ENCODE measurements around the gene MON2.
"Not testable (repeated sequence)": the region's sequence is repeated elsewhere in the genome, so short reads cannot be mapped to it uniquely, and the experiment has no call there.

Gene MON2

DNA sequence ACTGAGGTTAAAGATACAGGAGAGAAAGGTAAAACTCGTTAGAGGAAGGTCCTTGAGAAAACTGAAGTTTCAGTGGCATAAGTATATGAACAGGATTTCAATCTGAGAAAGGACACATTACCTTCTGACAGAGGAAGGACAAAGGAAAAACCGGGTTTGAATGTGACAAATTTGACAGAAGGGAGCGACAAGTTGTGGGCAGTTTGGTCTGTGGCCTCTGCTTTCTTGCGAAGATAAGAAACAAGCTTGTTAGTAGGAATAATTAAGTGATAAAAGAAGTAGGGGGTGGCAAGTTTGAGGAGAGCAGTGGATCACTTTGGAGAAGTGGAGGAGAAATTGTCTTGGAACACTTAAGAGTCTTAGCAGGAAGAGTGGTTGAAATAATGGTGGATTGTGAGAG lies 5.1 kb downstream of the MON2 start:
- no peak for DNase-seq

DNA sequence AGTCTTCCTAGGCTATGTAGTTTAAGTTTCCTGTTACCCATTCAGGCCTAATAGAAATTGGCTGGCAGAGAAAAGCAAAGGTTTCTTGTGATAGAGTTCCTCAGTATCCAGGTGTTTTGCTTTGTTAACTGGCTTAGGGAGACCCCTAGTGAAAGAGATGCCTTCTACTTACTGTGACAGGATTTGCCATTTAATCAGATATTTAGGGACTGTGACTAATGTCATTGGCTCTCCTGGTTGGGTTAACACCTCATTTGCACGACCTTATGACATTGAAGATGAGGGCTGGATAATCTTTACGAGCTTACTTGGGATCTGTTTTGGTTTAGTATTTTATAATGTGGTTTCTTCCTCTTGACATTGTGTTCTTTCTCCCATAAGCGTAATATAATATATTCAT lies 5.8 kb downstream of the MON2 start:
- no peak for DNase-seq

DNA sequence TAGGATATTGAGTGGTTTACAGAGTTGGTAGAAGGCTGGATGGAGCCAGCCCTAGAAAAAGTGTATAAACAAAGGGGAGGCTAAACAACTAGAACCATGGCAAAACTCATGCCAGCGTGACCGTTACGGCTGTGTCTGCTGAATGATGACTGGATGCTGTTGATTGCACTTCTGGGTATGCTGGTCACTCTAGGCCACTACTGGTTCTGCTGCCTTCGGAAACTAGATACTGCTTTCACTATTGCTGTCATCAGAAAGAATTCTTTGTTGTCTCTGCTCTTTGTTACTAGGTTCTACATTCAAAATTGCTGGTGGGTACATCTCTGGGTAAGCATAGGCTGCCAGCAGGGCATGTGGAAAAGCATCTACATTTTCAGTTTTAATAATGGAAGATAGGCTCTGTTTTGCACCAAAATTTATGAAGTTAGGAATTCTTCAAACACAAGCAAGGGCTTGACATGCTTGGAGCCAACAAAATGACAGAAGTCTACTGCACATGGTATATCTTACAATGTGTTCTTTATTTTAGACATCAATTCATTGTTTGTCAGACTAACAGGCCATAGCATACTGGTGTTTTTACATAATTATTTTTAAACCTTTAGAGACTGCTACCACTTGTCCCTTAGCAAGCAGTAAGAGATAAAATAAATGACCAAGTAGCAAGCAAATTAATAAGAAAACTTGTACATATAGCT lies 15.4 kb downstream of the MON2 start:
- DNase-seq: no peak

DNA sequence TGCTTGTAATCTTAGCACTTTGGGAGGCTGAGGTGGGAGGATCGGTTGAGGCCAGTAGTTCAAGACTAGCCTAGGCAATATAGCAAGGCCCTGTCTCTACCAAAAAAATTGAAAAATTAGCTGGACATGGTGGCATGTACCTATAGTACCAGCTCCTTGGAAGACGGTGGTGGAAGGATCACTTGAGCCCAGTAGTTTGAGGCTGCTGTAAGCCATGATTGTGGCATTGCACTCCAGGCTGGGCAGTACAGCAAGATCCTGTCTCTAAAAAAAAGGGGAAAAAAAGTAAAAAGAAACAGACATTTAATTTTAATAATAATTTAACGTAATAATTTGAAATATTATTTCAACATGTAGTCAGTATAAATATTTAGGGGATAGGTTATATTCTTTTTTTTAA lies 16.1 kb downstream of the MON2 start:
- no peak for DNase-seq

DNA sequence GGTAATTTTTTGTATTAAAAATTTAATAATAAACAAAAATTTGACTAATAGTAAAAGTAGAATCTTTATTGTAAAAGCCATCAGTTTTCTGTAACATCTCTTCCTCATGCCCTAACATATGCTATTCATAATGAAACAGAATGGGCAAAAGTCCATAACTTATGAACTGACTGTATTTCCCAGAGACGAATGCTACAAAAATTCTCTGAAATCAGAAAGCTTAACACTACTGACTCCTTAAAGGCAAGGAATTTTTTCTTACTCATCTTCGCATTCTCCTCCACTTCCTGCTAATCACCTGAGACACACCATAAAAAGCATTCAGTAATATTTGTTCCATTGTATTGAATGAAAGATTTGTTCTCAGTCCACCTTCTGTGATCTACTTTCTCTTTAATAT lies 17.6 kb downstream of the MON2 start:
- DNase-seq: no peak

DNA sequence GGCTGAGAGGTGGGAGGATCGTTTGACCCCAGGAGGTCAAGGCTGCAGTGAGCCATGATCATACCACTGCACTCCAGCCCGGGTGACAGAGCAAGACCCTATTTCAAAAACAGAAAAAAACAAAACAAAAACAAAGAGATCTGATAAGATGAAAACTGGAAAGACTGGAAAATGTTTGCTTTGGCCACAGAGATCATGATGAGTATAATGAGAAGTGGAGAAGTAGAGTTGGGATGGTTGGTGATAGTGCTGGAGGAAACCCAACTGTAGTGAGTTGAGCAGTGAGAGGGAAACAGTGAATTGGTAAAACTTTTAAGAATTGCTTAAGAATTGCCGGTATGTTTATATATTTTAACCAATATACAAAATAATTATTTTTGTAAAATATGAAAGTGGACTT lies 39.2 kb downstream of the MON2 start:
- no peak for DNase-seq

DNA sequence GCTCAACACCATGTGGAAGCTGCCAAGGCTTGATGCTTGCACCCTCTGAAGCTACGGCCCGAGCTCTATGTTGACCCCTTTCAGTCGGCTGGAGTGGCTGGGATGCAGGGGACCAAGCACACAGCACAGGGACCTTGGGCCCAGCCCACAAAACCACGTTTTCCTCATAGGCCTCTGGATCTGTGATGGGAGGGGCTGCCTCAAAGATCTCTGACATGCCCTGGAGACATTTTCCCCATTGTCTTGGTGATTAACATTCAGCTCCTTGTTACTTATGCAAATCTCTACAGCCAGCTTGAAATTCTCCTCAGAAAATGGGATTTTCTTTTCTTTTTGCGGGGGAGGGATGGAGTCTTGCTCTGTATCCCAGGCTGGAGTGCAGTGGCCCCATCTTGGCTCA lies 46.3 kb downstream of the MON2 start:
- no peak for DNase-seq

DNA sequence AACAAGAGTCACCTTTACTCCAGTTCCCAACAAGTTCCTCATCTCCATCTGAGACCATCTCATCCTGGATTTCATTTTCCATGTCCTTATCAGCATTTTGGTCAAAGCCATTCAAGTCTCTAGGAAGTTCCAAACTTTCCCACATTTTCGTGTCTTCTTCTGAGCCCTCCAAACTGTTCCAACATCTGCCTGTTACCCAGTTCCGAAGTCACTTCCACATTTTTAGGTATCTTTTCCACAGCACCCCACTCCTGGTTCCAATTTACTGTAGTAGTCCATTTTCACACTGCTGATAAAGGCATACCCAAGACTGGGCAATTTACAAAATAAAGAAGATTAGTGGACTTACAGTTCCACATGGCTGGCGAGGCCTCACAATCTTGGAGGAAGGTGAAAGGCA lies 47.5 kb downstream of the MON2 start:
- not testable (repeated sequence) for DNase-seq

DNA sequence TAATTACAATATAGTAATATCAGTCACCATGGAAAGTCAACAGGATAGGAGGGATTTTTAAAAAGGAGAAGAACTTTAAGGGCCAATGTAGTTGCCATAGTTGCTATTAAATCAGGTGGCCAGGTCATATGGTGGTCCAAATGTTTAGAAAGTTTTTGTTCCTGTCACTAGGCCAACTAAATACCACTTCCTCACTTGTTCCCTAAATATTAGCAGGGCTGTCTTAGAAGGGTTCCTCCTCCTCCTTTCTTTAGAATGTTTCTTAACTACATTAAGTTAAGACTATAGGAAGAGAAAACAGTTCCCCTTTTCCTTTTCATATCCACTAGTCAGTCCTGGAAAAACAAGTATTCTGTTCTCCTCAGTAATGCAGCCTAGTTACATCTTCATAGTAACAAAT lies 50.3 kb downstream of the MON2 start:
- peak; percentile 66 for DNase-seq

DNA sequence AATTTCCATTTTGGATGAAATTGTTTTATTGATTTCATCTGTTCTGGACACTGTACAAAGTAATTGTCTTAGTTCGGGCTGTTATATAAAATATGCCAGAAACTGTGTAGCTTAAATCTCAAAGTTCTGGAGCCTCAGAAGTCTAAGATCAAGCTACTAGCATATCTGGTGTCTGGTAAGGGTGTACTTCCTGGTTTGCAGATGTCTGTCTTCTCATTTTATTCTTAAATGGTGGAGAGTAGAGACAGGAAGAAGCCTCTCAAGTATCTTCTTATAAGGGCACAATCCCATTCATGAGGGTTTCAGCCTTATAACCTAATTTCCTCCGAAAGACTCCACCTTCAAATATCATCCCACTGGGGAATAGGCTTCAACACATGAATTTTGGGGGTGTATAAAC lies 51.3 kb downstream of the MON2 start:
- DNase-seq: no peak

DNA sequence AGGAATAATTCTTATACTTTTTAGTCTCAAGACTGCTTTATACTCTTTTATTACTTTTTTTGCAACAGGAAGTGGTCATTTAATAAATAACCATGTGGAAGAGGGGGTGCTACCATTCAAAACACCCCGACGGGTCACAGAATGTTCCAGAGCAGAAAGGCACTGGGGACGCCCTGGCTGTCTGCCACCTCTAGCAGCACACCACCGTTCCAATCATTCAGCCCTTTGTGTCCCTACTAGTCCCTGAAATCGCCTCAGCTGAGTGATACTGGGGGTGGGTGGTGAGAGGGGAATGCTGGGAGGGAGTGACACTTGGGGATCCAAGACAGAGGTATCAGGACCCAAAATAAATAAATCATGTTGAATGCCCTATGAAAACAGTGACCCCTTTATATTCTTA lies 52.4 kb downstream of the MON2 start:
- DNase-seq: no peak

DNA sequence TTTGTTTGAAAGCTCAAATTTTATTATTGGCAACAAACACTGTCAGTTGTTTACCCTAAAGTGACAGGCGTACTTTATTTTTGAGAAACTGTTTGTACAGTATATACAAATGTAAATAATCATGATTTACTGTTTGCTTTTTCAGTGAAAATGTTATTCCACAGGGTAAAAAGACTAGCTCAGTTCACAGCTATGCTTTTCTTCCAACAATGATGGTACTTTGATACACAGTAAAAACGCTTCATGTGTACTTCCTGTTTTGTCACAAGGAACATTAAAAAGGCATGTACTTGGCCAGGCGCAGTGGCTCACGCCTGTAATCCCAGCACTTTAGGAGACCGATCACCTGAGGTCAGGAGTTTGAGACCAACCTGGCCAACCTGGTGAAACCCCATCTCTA lies 53.7 kb downstream of the MON2 start:
- DNase-seq: no peak

DNA sequence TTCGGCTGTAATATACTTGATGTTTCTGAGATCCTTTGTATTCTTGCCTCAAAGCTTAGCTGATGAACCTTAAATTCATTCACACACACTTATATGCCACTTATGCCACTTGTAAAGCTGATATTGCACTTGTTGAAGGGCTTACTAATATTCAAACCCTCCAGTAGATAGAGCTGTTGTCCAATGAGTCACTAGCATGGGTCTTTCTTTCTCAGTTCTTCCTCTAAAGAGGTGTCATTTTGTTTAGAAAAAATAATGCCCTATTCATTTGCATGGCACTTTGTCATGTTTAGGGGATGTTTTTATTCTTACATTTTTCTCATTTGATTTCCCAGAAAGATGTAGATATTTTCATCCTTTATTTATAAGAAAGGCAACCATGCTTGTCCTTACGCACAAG lies 56.4 kb downstream of the MON2 start:
- peak; percentile 48 for DNase-seq

DNA sequence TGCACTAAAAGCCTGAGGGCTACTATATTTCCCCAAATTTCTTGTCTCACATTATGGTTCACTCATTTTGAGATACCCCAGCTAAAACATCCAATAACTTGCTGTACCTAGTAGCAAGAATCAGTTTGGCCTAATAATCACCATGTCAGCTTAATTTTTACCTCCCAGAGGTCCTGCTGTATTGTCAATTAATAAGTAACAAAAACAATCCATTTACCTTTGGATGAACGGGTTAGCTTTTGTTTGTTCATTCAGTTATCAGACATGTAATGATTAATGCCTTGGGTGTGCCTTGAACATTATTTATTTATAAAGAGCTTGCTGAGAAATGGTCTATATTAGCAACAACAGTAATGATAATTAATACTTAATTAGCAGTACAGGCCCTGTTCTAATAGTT lies 57.0 kb downstream of the MON2 start:
- no peak for DNase-seq

DNA sequence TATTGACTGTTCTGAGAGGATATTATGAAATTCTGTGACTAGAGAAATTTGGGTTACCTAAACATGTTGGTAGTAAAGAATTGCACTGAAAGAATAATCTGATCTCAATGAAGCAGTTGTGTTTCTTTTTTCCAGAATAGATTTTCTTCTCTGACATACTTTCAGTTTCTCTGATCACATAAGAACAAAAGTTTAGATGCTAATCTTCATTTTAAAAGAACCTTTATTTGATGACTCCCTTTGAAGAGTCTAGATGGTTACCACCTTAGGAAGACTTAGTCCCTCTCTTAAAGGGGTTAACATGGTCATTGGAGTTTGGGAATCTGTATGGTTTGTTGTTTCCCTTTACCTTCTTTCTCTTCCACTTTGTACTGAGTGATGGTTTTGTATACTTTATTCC lies 58.6 kb downstream of the MON2 start:
- no peak for DNase-seq

DNA sequence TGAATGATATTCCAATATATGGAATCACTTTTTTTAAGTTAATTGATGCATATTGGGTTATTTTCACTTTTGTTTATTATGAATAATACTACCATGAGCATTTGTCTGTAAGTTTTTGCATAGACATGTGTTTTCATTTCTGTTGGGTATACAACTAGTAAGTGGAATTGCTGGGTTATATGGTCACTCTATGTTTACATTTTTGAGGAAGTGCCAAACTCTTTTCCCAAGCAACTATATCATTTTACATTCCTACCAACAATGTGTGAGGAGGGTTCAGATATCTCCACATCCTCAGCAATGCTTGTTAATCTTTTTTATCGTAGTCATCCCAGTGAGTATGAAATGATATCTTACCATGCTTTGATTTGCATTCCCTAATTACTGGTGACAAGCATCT lies 64.0 kb downstream of the MON2 start:
- no peak for DNase-seq

DNA sequence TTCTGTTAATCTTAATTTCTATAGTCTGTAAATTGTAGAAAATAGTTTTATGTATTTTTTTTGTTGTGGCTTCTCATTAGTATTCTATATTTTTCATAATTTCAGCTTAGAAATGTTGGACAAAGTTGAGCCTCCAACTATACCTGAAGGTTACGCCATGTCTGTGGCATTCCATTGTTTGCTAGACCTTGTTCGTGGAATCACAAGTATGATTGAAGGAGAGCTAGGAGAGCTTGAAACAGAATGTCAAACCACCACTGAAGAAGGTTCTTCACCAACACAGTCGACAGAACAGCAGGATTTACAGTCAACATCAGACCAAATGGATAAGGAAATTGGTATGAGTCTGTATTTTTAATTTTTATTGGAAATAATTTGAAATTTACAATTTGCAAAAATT lies 65.7 kb downstream of the MON2 start:
- no peak for DNase-seq

DNA sequence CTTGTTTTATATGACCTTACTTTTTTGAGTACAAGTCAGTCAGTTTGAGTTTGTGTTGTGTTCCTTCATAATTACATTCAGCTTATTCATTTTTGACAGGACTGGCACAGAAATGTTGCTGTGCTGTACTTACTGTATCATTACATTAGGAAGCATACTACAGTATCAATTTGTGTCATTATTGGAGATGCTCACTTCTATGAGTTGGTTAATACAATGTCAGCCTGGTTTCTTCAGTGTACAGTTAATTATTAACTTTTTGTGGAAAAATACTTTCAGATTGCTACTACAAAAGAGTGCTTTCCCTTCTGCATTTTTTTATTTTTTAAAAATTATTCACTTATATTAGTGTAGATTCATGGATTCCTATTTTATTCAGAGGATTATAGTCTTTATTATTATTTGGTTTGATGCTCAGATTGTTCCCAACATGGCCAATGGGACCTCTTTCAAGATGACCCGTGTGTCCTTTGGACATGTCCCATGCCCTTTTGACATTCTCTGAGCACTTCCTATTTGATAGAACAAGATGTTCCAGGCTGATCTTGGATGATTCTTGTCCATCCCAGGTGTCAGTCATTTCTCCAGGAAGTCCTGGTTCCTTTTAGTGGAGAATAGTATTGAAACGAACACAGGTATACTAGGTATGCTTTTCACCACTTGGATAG lies 66.6 kb downstream of the MON2 start:
- no peak for DNase-seq

DNA sequence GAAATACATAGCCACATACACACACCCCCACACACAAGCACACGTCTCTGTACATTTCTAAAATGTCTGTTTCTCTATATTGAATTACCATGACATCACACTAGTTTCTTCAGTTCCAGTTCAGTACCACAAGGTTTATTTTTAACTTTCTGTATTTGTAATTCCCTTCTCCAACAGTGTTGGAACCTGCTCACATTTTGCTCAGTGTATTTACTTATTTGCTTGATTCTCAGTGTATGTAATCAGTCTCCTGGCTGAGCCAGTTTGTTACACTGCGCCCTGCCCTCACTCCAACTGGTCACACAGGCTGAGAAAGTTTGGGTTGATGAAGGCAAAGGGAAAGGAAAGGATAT lies 67.1 kb downstream of the MON2 start:
- DNase-seq: no peak

DNA sequence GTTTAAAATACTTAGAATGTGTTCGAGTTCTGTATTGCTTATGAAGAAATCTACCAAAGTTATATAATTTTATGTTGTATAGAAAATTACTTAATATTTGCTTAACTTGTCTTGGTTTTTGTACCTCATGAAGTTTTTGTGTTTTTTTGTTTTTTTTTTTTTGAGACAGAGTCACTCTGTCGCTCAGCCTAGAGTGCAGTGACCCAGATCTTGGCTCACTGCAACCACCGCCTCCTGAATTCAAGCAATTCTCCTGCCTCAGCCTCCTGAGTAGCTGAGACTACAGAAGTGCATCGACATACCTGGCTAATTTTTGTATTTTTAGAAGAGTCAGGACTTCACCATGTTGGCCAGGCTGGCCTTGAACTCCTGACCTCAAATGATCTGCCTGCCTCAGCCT lies 69.9 kb downstream of the MON2 start:
- DNase-seq: no peak

DNA sequence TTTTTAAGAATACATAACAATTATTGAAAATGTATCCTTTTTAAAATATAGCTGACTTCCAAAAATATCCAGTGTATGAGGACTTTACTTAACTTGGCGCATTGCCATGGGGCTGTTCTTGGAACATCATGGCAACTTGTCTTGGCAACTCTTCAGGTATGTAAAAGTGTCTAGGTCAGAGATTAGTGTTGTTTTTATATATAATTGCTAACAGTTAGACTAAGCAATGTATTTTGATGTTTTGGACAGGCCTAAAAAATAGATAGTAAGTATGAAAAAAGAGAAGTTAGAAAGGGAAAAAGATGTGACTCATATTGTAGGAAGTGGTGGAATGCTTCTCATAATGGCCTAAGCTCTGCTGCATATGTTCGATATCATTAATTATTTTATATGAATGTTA lies 70.9 kb downstream of the MON2 start:
- DNase-seq: peak; percentile 14

DNA sequence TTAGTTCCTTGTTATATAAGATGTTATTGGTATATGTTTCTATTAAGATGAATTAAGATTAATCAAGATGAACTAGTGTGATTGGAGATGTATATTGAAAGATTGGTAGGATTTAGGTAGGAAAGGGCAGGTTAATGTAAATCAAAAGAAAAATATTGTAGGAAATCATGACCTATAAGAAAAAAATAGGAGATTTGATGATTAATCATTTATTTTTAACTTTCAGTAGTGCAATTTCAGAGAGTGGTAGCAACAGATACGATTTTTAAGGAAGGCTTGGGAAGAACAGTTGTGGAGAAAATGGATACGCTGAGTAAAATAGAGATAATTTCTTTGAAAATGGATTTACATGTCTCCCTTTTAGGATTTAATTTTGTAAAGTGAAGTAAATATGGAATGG lies 73.7 kb downstream of the MON2 start:
- DNase-seq: no peak

DNA sequence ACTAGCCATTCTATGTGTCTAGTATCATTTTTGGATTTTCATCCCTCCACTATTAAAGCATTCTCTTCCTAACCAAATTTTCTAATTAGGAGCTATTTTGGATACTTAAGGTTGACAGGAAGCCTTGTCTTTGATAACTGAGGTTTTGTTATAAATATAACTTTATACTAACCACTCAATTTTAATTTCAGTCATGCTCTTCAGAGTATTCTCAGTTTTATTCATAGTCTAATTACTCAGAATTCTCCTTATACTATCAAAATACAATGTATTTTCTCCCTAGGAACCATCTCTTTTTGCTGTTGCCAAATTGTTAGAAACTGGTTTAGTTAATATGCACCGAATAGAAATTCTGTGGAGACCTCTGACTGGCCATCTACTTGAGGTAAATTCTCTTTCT lies 76.2 kb downstream of the MON2 start:
- DNase-seq: no peak

DNA sequence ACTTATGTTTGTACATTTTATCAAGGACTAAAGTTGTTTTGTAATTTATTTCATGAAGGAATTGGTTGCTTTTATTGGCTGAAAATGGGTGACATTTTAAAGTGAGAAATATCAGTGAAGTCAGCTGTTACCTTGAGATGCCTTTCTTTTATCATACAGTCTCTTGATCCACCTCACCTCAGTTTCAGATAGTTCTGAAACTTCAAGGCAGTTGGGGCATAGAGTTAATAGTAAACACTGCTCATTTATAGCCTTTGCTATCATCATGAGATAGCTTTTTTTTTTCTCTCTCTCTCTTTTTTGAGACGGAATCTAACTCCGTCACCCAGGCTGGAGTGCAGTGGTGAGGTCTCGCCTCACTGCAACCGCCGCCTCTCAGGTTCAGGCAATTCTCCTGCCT lies 76.7 kb downstream of the MON2 start:
- DNase-seq: no peak

DNA sequence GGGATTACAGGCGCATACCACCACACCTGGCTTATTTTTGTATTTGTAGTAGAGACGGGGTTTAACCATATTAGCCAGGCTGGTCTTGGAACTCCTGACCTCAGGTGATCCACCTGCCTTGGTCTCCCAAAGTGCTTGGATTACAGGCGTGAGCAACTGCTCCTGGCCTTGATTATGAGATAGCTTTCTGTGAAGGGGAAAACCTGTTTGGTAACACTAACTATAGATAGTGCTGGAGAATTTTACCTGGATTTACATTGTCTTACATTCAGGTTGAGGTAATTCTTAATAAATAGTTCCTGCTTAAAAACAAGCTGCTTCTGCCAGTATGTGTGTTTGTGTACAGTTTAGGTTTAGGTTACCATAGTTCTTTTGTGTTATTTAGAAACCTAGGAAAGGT lies 77.1 kb downstream of the MON2 start:
- no peak for DNase-seq

Data from inflammatory macrophage treated with lipopolysaccharide for 4 hours (primary cell).